Mucosa of stomach (tissue), 1 donor: ENCODE results near the gene GALE.
A peak's percentile ranks its signal among the peaks of the same experiment; 100 is the strongest.
"Not testable (repeated sequence)": the region's sequence is repeated elsewhere in the genome, so short reads cannot be mapped to it uniquely, and the experiment has no call there.

Experiments
- H3K27me3 ChIP-seq: one replicate; pipeline ENCODE4 v1.7.0; 2013; ENCODE audit warnings: mild to moderate bottlenecking, low read length; ENCODE audit not compliant: control insufficient read depth, insufficient read depth
- H3K36me3 ChIP-seq: one replicate; pipeline ENCODE4 v1.7.0; 2013; ENCODE audit warnings: low read length; ENCODE audit not compliant: control insufficient read depth, insufficient read depth
- H3K4me1 ChIP-seq: one replicate; pipeline ENCODE4 v1.7.0; 2013; ENCODE audit warnings: mild to moderate bottlenecking, low read length; ENCODE audit not compliant: control insufficient read depth, insufficient read depth
- H3K4me3 ChIP-seq: one replicate; pipeline ENCODE4 v1.7.0; 2013; ENCODE audit warnings: low read length
- H3K9ac ChIP-seq: one replicate; pipeline ENCODE4 v1.7.0; 2013; ENCODE audit warnings: mild to moderate bottlenecking, low read length, moderate library complexity
- H3K9me3 ChIP-seq: one replicate; pipeline ENCODE4 v1.7.0; 2013; ENCODE audit warnings: mild to moderate bottlenecking, low read length, moderate library complexity; ENCODE audit not compliant: control insufficient read depth
- donor health status: Pancreatic carcinoma.

Gene GALE

GRCh38 chr1:23805025-23805424, 4.5 kb upstream of the GALE start:
- H3K4me3 ChIP-seq = no peak overlapping the region
- H3K4me1 ChIP-seq = peaks cover 12% of the 10 kb centered on the region
- H3K27me3 ChIP-seq = no peaks in the 10 kb centered on the region
- H3K36me3 ChIP-seq = peaks cover 9% of the 10 kb centered on the region
- H3K9me3 ChIP-seq = no peaks in the 10 kb centered on the region
- no peak overlapping the region for H3K9ac ChIP-seq

GRCh38 chr1:23804183-23804835, 3.8 kb upstream of the GALE start:
- Histone ChIP-seq H3K9ac (no peak overlapping the region), H3K4me3 (no peak overlapping the region), H3K4me1 (peaks cover 8% of the 10 kb centered on the region), H3K27me3 (no peaks in the 10 kb centered on the region), H3K36me3 (peaks cover 9% of the 10 kb centered on the region), H3K9me3 (no peaks in the 10 kb centered on the region)

GRCh38 chr1:23803674-23804073, 3.1 kb upstream of the GALE start:
- Histone ChIP-seq H3K4me1 (peaks cover 14% of the 10 kb centered on the region), H3K9ac (no peak overlapping the region), H3K4me3 (no peak overlapping the region), H3K27me3 (no peaks in the 10 kb centered on the region), H3K9me3 (no peaks in the 10 kb centered on the region), H3K36me3 (peaks cover 9% of the 10 kb centered on the region)

- H3K36me3 ChIP-seq = peaks cover 11% of the 10 kb centered on the region
- H3K27me3 ChIP-seq, H3K9ac ChIP-seq, H3K4me3 ChIP-seq, H3K9me3 ChIP-seq: not testable (repeated sequence)
- peaks cover 22% of the 10 kb centered on the region for H3K4me1 ChIP-seq
Observed at GRCh38 chr1:23802809-23803342, 2.3 kb upstream of the GALE start.

GRCh38 chr1:23801876-23802275, 1.3 kb upstream of the GALE start:
- Histone ChIP-seq H3K9ac (peak overlapping the region; percentile 73), H3K27me3 (no peaks in the 10 kb centered on the region), H3K9me3 (no peaks in the 10 kb centered on the region), H3K4me1 (peaks cover 32% of the 10 kb centered on the region), H3K36me3 (peaks cover 19% of the 10 kb centered on the region), H3K4me3 (peak overlapping the region; percentile 60)

- Histone ChIP-seq H3K9ac (peak overlapping the region; percentile 73), H3K4me3 (peak overlapping the region; percentile 60), H3K9me3 (no peaks in the 10 kb centered on the region), H3K36me3 (peaks cover 20% of the 10 kb centered on the region), H3K27me3 (no peaks in the 10 kb centered on the region), H3K4me1 (peaks cover 37% of the 10 kb centered on the region)
Observed at GRCh38 chr1:23801338-23801748, 789 bp upstream of the GALE start.

GRCh38 chr1:23799570-23800399, 769 bp downstream of the GALE start:
- H3K4me1 ChIP-seq = peaks cover 45% of the 10 kb centered on the region
- H3K4me3 ChIP-seq = peak overlapping the region; percentile 89
- no peaks in the 10 kb centered on the region for H3K9me3 ChIP-seq
- peak overlapping the region; percentile 88 for H3K9ac ChIP-seq
- no peaks in the 10 kb centered on the region for H3K27me3 ChIP-seq
- peaks cover 20% of the 10 kb centered on the region for H3K36me3 ChIP-seq

GRCh38 chr1:23799255-23799569, 1.3 kb downstream of the GALE start:
- peak overlapping the region; percentile 89 for H3K4me3 ChIP-seq
- peaks cover 50% of the 10 kb centered on the region for H3K4me1 ChIP-seq
- peaks cover 24% of the 10 kb centered on the region for H3K36me3 ChIP-seq
- H3K27me3 ChIP-seq = no peaks in the 10 kb centered on the region
- H3K9me3 ChIP-seq = no peaks in the 10 kb centered on the region
- H3K9ac ChIP-seq = peak overlapping the region; percentile 88

GRCh38 chr1:23798662-23799142, 1.9 kb downstream of the GALE start:
- no peaks in the 10 kb centered on the region for H3K9me3 ChIP-seq
- H3K9ac ChIP-seq = peak overlapping the region; percentile 88
- peaks cover 52% of the 10 kb centered on the region for H3K4me1 ChIP-seq
- H3K4me3 ChIP-seq = peak overlapping the region; percentile 89
- H3K36me3 ChIP-seq = peaks cover 23% of the 10 kb centered on the region
- H3K27me3 ChIP-seq = no peaks in the 10 kb centered on the region

GRCh38 chr1:23797478-23798448, 2.8 kb downstream of the GALE start:
- peaks cover 61% of the 10 kb centered on the region for H3K4me1 ChIP-seq
- H3K4me3 ChIP-seq = peak overlapping the region; percentile 15

GRCh38 chr1:23796466-23797271, 3.9 kb downstream of the GALE start:
- H3K4me1 ChIP-seq = peaks cover 65% of the 10 kb centered on the region
- no peaks in the 10 kb centered on the region for H3K27me3 ChIP-seq
- peak overlapping the region; percentile 88 for H3K9ac ChIP-seq
- no peaks in the 10 kb centered on the region for H3K9me3 ChIP-seq
- H3K4me3 ChIP-seq = no peak overlapping the region
- peaks cover 21% of the 10 kb centered on the region for H3K36me3 ChIP-seq

More at GRCh38 chr1:23797478-23798448, 2.8 kb downstream of the GALE start:
- H3K9me3 ChIP-seq = no peaks in the 10 kb centered on the region
- H3K36me3 ChIP-seq = peaks cover 21% of the 10 kb centered on the region
- H3K27me3 ChIP-seq = no peaks in the 10 kb centered on the region
- H3K9ac ChIP-seq = peak overlapping the region; percentile 88
